ENCODE measurements around the gene KCNAB1. TPM values are rescaled to one million over a fixed set of nuclear protein-coding genes. Genes with fewer than 3 reads are reported as not detected.

The KCNAB1 gene
- total RNA-seq, 1 experiment from 2014 or later = not detected

GRCh38 chr3:156433138-156433537, 312.8 kb downstream of the KCNAB1 start:
- H4K20me1 ChIP-seq (ENCODE audit: low read length) = no peaks in the 10 kb centered on the region
- no peaks in the 10 kb centered on the region for H3F3A ChIP-seq (ENCODE audit: low read length, unreplicated experiment)
- intact Hi-C loops (cut with micrococcal nuclease) = no loop called here
- H3K27me3 ChIP-seq (ENCODE audit: low read length) = peaks cover 30% of the 10 kb centered on the region; the same call in 1 of the 2 replicates
- CTCF ChIA-PET = no interaction called here
- no peak overlapping the region for H3K4me3 ChIP-seq (ENCODE audit: low read length)
- no peaks in the 10 kb centered on the region for H3K4me1 ChIP-seq (ENCODE audit: insufficient read depth, low read length)
- DNase-seq (no peak), ATAC-seq (no peak)
- no peaks in the 10 kb centered on the region for H3K36me3 ChIP-seq (ENCODE audit: low read depth, low read length)
- H3K9me3 ChIP-seq (ENCODE audit: low read length) = no peaks in the 10 kb centered on the region
- H3K9me2 ChIP-seq (replicated peaks; ENCODE audit: low read length) = no peaks in the 10 kb centered on the region
- no peak overlapping the region for H2AFZ ChIP-seq (ENCODE audit: low read length)
- POLR2A ChIA-PET (ENCODE audit: unreplicated experiment) = no interaction called here
- BruUV-seq (replicated peaks) = no TSS peak
- H3K79me2 ChIP-seq (ENCODE audit: low read length) = no peaks in the 10 kb centered on the region
- no peak overlapping the region for H3K27ac ChIP-seq (ENCODE audit: low read length)
- no peak for TF ChIP-seq EZH2phosphoT487 (IDR thresholded peaks at IDR 0.05; ENCODE audit: borderline replicate concordance, low read length)
- TF ChIP-seq, protein P1, sequence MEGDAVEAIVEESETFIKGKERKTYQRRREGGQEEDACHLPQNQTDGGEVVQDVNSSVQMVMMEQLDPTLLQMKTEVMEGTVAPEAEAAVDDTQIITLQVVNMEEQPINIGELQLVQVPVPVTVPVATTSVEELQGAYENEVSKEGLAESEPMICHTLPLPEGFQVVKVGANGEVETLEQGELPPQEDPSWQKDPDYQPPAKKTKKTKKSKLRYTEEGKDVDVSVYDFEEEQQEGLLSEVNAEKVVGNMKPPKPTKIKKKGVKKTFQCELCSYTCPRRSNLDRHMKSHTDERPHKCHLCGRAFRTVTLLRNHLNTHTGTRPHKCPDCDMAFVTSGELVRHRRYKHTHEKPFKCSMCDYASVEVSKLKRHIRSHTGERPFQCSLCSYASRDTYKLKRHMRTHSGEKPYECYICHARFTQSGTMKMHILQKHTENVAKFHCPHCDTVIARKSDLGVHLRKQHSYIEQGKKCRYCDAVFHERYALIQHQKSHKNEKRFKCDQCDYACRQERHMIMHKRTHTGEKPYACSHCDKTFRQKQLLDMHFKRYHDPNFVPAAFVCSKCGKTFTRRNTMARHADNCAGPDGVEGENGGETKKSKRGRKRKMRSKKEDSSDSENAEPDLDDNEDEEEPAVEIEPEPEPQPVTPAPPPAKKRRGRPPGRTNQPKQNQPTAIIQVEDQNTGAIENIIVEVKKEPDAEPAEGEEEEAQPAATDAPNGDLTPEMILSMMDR (conservative IDR thresholded peaks at IDR 0.05; ENCODE audit: low read depth, low read length) = no peak
- TF ChIP-seq EZH2 (IDR thresholded peaks at IDR 0.05; ENCODE audit: low read length, unreplicated experiment) = no peak
- no peak overlapping the region for H3K4me2 ChIP-seq (ENCODE audit: low read length)
- H3K9ac ChIP-seq (ENCODE audit: low read length) = no peak overlapping the region

- intact Hi-C loops (cut with micrococcal nuclease) = no loop called here
- Histone ChIP-seq H2AFZ (ENCODE audit: low read length) (no peak overlapping the region), H3K36me3 (ENCODE audit: low read depth, low read length) (no peaks in the 10 kb centered on the region), H3K4me3 (ENCODE audit: low read length) (no peak overlapping the region), H3K9me3 (ENCODE audit: low read length) (no peaks in the 10 kb centered on the region), H4K20me1 (ENCODE audit: low read length) (no peaks in the 10 kb centered on the region), H3K4me2 (ENCODE audit: low read length) (no peak overlapping the region), H3K4me1 (ENCODE audit: insufficient read depth, low read length) (no peaks in the 10 kb centered on the region), H3F3A (ENCODE audit: low read length, unreplicated experiment) (no peaks in the 10 kb centered on the region), H3K9me2 (replicated peaks; ENCODE audit: low read length) (no peaks in the 10 kb centered on the region), H3K9ac (ENCODE audit: low read length) (no peak overlapping the region), H3K27me3 (ENCODE audit: low read length) (peaks cover 30% of the 10 kb centered on the region; the same call in 1 of the 2 replicates), H3K79me2 (ENCODE audit: low read length) (no peaks in the 10 kb centered on the region), H3K27ac (ENCODE audit: low read length) (no peak overlapping the region)
- ChIA-PET POLR2A (ENCODE audit: unreplicated experiment) (no interaction called here), CTCF (interaction anchor here (0.7 kb wide), 1 partner anchor 9 kb away, joined by 3 read pairs; no protein-coding TSS in a partner anchor)
- no peak for TF ChIP-seq EZH2phosphoT487 (IDR thresholded peaks at IDR 0.05; ENCODE audit: borderline replicate concordance, low read length)
- TF ChIP-seq EZH2 (IDR thresholded peaks at IDR 0.05; ENCODE audit: low read length, unreplicated experiment) = no peak
- TF ChIP-seq, protein P1 (conservative IDR thresholded peaks at IDR 0.05; ENCODE audit: low read depth, low read length) = no peak
- no peak for DNase-seq
- no peak for ATAC-seq
- BruUV-seq (replicated peaks) = no TSS peak
Observed at GRCh38 chr3:156433910-156434309, 313.5 kb downstream of the KCNAB1 start.

GRCh38 chr3:156434921-156435320, 314.5 kb downstream of the KCNAB1 start:
- H2AFZ ChIP-seq (ENCODE audit: low read length) = no peak overlapping the region

More at GRCh38 chr3:156434921-156435320, 314.5 kb downstream of the KCNAB1 start:
- ChIA-PET POLR2A (ENCODE audit: unreplicated experiment) (no interaction called here), CTCF (no interaction called here)
- intact Hi-C loops (cut with micrococcal nuclease) = no loop called here
- no peaks in the 10 kb centered on the region for H3K9me2 ChIP-seq (replicated peaks; ENCODE audit: low read length)
- H3K9me3 ChIP-seq (ENCODE audit: low read length) = no peaks in the 10 kb centered on the region
- no peak overlapping the region for H3K4me3 ChIP-seq (ENCODE audit: low read length)
- DNase-seq (no peak), ATAC-seq (no peak)
- H4K20me1 ChIP-seq (ENCODE audit: low read length) = no peaks in the 10 kb centered on the region
- TF ChIP-seq EZH2 (IDR thresholded peaks at IDR 0.05; ENCODE audit: low read length, unreplicated experiment) (no peak), EZH2phosphoT487 (IDR thresholded peaks at IDR 0.05; ENCODE audit: borderline replicate concordance, low read length) (no peak)
- TF ChIP-seq, protein P1 (conservative IDR thresholded peaks at IDR 0.05; ENCODE audit: low read depth, low read length) = no peak
- H3K27me3 ChIP-seq (ENCODE audit: low read length) = peaks cover 30% of the 10 kb centered on the region; the same call in 1 of the 2 replicates
- no peak overlapping the region for H3K4me2 ChIP-seq (ENCODE audit: low read length)
- no peaks in the 10 kb centered on the region for H3F3A ChIP-seq (ENCODE audit: low read length, unreplicated experiment)
- no peaks in the 10 kb centered on the region for H3K79me2 ChIP-seq (ENCODE audit: low read length)
- no peaks in the 10 kb centered on the region for H3K36me3 ChIP-seq (ENCODE audit: low read depth, low read length)
- no peak overlapping the region for H3K27ac ChIP-seq (ENCODE audit: low read length)
- no peaks in the 10 kb centered on the region for H3K4me1 ChIP-seq (ENCODE audit: insufficient read depth, low read length)
- no TSS peak for BruUV-seq (replicated peaks)
- H3K9ac ChIP-seq (ENCODE audit: low read length) = no peak overlapping the region

Data from PC-3 (cell line).